HepG2 (cell line): ENCODE data around the gene ATP5MC2. TPM values are rescaled to one million over a fixed set of nuclear protein-coding genes. Genes with fewer than 3 reads are reported as not detected.

Experiments used
- BORCS8-MEF2B ChIP-seq: sonication (generic); formaldehyde crosslinking; IDR thresholded peaks from 2 replicates; pipeline ENCODE4 v1.8.0; 2022; ENCODE audit warnings: mild to moderate bottlenecking, missing genetic modification reagents
- CAMTA2 ChIP-seq: sonication (generic); formaldehyde crosslinking; IDR thresholded peaks from 2 replicates; pipeline ENCODE4 v1.4.0; 2020; ENCODE audit warnings: mild to moderate bottlenecking, missing genetic modification reagents, borderline replicate concordance
- CEBPB ChIP-seq: IDR thresholded peaks from 2 replicates; pipeline ENCODE4 v1.6.1; 2011; ENCODE audit warnings: low read depth, low read length, improper control_type of control experiment, borderline replicate concordance
- CERS6 ChIP-seq: sonication (generic); formaldehyde crosslinking; IDR thresholded peaks from 2 replicates; pipeline ENCODE4 v1.5.0; 2020; ENCODE audit warnings: missing genetic modification reagents
- CSRNP1 ChIP-seq: sonication (generic); formaldehyde crosslinking; IDR thresholded peaks from 2 replicates; pipeline ENCODE4 v1.8.1; 2023; ENCODE audit warnings: mild to moderate bottlenecking, missing genetic modification reagents
- ETS1 ChIP-seq: sonication (generic); formaldehyde crosslinking; IDR thresholded peaks from 2 replicates; pipeline ENCODE4 v1.4.0; 2020; ENCODE audit warnings: missing genetic modification reagents
- FOXO1 ChIP-seq: sonication (generic); formaldehyde crosslinking; IDR thresholded peaks from 2 replicates; pipeline ENCODE4 v1.4.0; 2020; ENCODE audit warnings: missing genetic modification reagents
- HIC2 ChIP-seq: sonication (generic); formaldehyde crosslinking; IDR thresholded peaks from 2 replicates; pipeline ENCODE4 v1.9.0; 2022; ENCODE audit warnings: low read depth, missing genetic modification reagents
- PLSCR1 ChIP-seq: sonication (generic); formaldehyde crosslinking; IDR thresholded peaks from 2 replicates; pipeline ENCODE4 v1.5.0; 2020; ENCODE audit warnings: missing genetic modification reagents, mild to moderate bottlenecking, borderline replicate concordance
- SAP130 ChIP-seq: IDR thresholded peaks from 2 replicates; pipeline ENCODE4 v1.6.1; 2016; ENCODE audit warnings: low read depth
- SPEN ChIP-seq: sonication (generic); formaldehyde crosslinking; IDR thresholded peaks from 2 replicates; pipeline ENCODE4 v1.5.1; 2020; ENCODE audit warnings: low read depth, mild to moderate bottlenecking, missing genetic modification reagents
- TFE3 ChIP-seq: IDR thresholded peaks from 2 replicates; pipeline ENCODE4 v1.6.1; 2016
- ZBTB43 ChIP-seq: sonication (generic); formaldehyde crosslinking; conservative IDR thresholded peaks from 2 replicates; pipeline ENCODE4 v1.4.0; 2020; ENCODE audit warnings: missing genetic modification reagents
- ZFP37 ChIP-seq: sonication (generic); formaldehyde crosslinking; IDR thresholded peaks from 2 replicates; pipeline ENCODE4 v1.4.0; 2020; ENCODE audit warnings: missing genetic modification reagents, borderline replicate concordance
- ZNF292 ChIP-seq: sonication (generic); formaldehyde crosslinking; IDR thresholded peaks from 2 replicates; pipeline ENCODE4 v1.8.1; 2022; ENCODE audit warnings: mild to moderate bottlenecking, low read depth, missing genetic modification reagents, borderline replicate concordance
- ZNF672 ChIP-seq: sonication (generic); formaldehyde crosslinking; IDR thresholded peaks from 2 replicates; pipeline ENCODE4 v1.8.1; 2022; ENCODE audit warnings: missing genetic modification reagents
- ZNF781 ChIP-seq: sonication (generic); formaldehyde crosslinking; IDR thresholded peaks from 2 replicates; pipeline ENCODE4 v1.5.1; 2020; ENCODE audit warnings: borderline replicate concordance, mild to moderate bottlenecking, missing genetic modification reagents; ENCODE audit errors: not compliant biosample characterization
- polyA plus RNA-seq, 8 experiments: library from polyadenylated mRNA; depleted of rRNA in 3 of 8; stranded (reverse) in 7 of 8; unstranded in 1 of 8; fragments of >200 nt; fragmentation: Illumina TruSeq in 4 of 8; extraction: Trizol in 4 of 8; gene quantifications; 2 replicates each; pipeline versions ENCODE4 v1.2.1 to v1.2.3, GENCODE V29; 2011 to 2016; ENCODE audit warnings: low read depth in 4 of 8, missing spikeins in 1 of 8, mixed read lengths in 1 of 8; ENCODE audit not compliant: insufficient read depth in 1 of 8
- total RNA-seq, 5 experiments: library from RNA; depleted of rRNA; stranded (reverse); fragments of >200 nt; fragmentation: Illumina TruSeq; extraction: Trizol; gene quantifications; 2 replicates each; pipeline ENCODE4 v1.2.3, GENCODE V29; 2016; ENCODE audit warnings: low read depth in 1 of 5

ATP5MC2 gene
- total and polyA plus RNA-seq, 2 of the 13 experiments (the other 11 are each of a cell fraction or from before 2014, with no cell fraction given): 230 to 257 TPM

GRCh38 chr12:53675701-53676607, at the start of gene ATP5MC2 (continued):
- TF ChIP-seq CEBPB (peak; percentile 100), TFE3 (CRISPR knock-in tag) (peak; percentile 38; the same call in 1 of the 2 replicates), SAP130 (CRISPR knock-in tag) (peak; percentile 91), CAMTA2 (CRISPR knock-in tag) (peak; percentile 88), SPEN (peak; percentile 93), FOXO1 (CRISPR knock-in tag) (no peak; the same call in 1 of the 2 replicates), ZNF672 (0 out of 2 replicates have a peak, but pooled peaks have one; percentile 40), ZFP37 (0 out of 2 replicates have a peak, but pooled peaks have one; percentile 63), ZNF292 (CRISPR knock-in tag) (peak; percentile 83), ZNF781 (CRISPR knock-in tag) (peak; percentile 39), CERS6 (CRISPR knock-in tag) (no peak), ZBTB43 (CRISPR knock-in tag) (peak; percentile 74; the same call in 1 of the 2 replicates), BORCS8-MEF2B (peak; percentile 94), PLSCR1 (no peak), CSRNP1 (CRISPR knock-in tag) (peak; percentile 77), HIC2 (CRISPR knock-in tag) (peak; percentile 44; the same call in 1 of the 2 replicates), ETS1 (CRISPR knock-in tag) (no peak)
